Activated naive CD4-positive, alpha-beta T cell treated with anti-CD3 and anti-CD28 coated beads, Interleukin-2, amount 50 U/mL, for 72 hours (primary cell): ENCODE measurements around the gene VIM. TPM values are rescaled to one million over a fixed set of nuclear protein-coding genes. Genes with fewer than 3 reads are reported as not detected.

Experiments used
- ATAC-seq, 2 donors: fragments of 150-1000 bp; cut with Tn5 transposase; 2 replicates each; pipeline ENCODE4 v1.10.0; 2021; ENCODE audit warnings: mild to moderate bottlenecking in 2 of 2, moderate library complexity in 2 of 2
- DNase-seq, 2 donors: peaks; one replicate each; pipeline ENCODE4 v3.0.0; 2021 to 2022; ENCODE audit warnings: low spot score in 2 of 2
- H3K27ac Mint-ChIP-seq, 2 donors: one replicate each; pipeline ENCODE4 v1.8.0; 2022; ENCODE audit warnings: mild to moderate bottlenecking in 2 of 2, mixed read lengths in 2 of 2
- H3K36me3 Mint-ChIP-seq, 2 donors: one replicate each; pipeline ENCODE4 v1.8.0; 2022; ENCODE audit warnings: mixed read lengths in 2 of 2
- H3K9me3 Mint-ChIP-seq, 2 donors: one replicate each; pipeline ENCODE4 v1.8.0; 2022; ENCODE audit warnings: mixed read lengths in 2 of 2
- total RNA-seq, 2 donors: library from RNA; stranded (reverse); gene quantifications; one replicate each; pipeline ENCODE4 v1.2.3, GENCODE V29; 2022

Gene VIM
- total RNA-seq = 100 to 1,000 TPM; 238 to 296 TPM

GRCh38 chr10:17228091-17229015 is at the start of gene VIM:
TSS of gene VIM (plus strand) at chr10:17228241. CDS start at chr10:17229423, 1,182 bp downstream.
- DNase-seq = peak; percentile 79 to 93
- Mint-ChIP-seq H3K9me3 (no peaks in the 10 kb centered on the region), H3K27ac (peak within 1 kb of the TSS; percentile 95 to 96), H3K36me3 (peaks cover 8 to 16% of the 10 kb centered on the region in 2 donors)
- ATAC-seq = peak; percentile 66 to 72

GRCh38 chr10:17179002-17179401 is 49.0 kb upstream of the VIM start:
- H3K36me3 Mint-ChIP-seq = no peaks in the 10 kb centered on the region
- no peak for ATAC-seq
- H3K9me3 Mint-ChIP-seq = no peaks in the 10 kb centered on the region
- no peak for DNase-seq
- no peak overlapping the region for H3K27ac Mint-ChIP-seq

GRCh38 chr10:17181110-17181509 is 46.9 kb upstream of the VIM start:
- Mint-ChIP-seq H3K27ac (no peak overlapping the region), H3K9me3 (no peaks in the 10 kb centered on the region), H3K36me3 (no peaks in the 10 kb centered on the region)
- DNase-seq (no peak), ATAC-seq (no peak)

GRCh38 chr10:17181751-17182150 is 46.3 kb upstream of the VIM start:
- ATAC-seq = no peak
- Mint-ChIP-seq H3K36me3 (no peaks in the 10 kb centered on the region), H3K27ac (no peak overlapping the region), H3K9me3 (no peaks in the 10 kb centered on the region)
- no peak for DNase-seq

GRCh38 chr10:17183110-17183509 is 44.9 kb upstream of the VIM start:
- Mint-ChIP-seq H3K36me3 (no peaks in the 10 kb centered on the region), H3K27ac (no peak overlapping the region), H3K9me3 (no peaks in the 10 kb centered on the region)
- DNase-seq (no peak), ATAC-seq (no peak)

- ATAC-seq = no peak
- no peak overlapping the region for H3K27ac Mint-ChIP-seq
- DNase-seq = no peak
- H3K36me3 Mint-ChIP-seq = no peaks in the 10 kb centered on the region
- H3K9me3 Mint-ChIP-seq = no peaks in the 10 kb centered on the region
Observed at GRCh38 chr10:17185873-17186272, 42.2 kb upstream of the VIM start.

- no peaks in the 10 kb centered on the region for H3K9me3 Mint-ChIP-seq
- H3K27ac Mint-ChIP-seq = no peak overlapping the region
- ATAC-seq (no peak), DNase-seq (no peak)
- no peaks in the 10 kb centered on the region for H3K36me3 Mint-ChIP-seq
Observed at GRCh38 chr10:17188644-17189172, 39.3 kb upstream of the VIM start.

- H3K27ac Mint-ChIP-seq = peak overlapping the region in 1 of 2 donors; percentile 17
- H3K36me3 Mint-ChIP-seq = no peaks in the 10 kb centered on the region
- DNase-seq (no peak), ATAC-seq (no peak)
- H3K9me3 Mint-ChIP-seq = no peaks in the 10 kb centered on the region
Observed at GRCh38 chr10:17190602-17191001, 37.4 kb upstream of the VIM start.

GRCh38 chr10:17195083-17195482 is 33.0 kb upstream of the VIM start:
- ATAC-seq = no peak
- Mint-ChIP-seq H3K27ac (no peak overlapping the region), H3K9me3 (no peaks in the 10 kb centered on the region), H3K36me3 (no peaks in the 10 kb centered on the region)
- no peak for DNase-seq

- DNase-seq = no peak
- Mint-ChIP-seq H3K9me3 (no peaks in the 10 kb centered on the region), H3K36me3 (peaks cover 0 to 2% of the 10 kb centered on the region in 2 donors), H3K27ac (no peak overlapping the region)
- no peak for ATAC-seq
Observed at GRCh38 chr10:17196045-17196444, 32.0 kb upstream of the VIM start.

- H3K36me3 Mint-ChIP-seq = peaks cover 0 to 4% of the 10 kb centered on the region in 2 donors
- H3K27ac Mint-ChIP-seq = no peak overlapping the region
- H3K9me3 Mint-ChIP-seq = no peaks in the 10 kb centered on the region
- ATAC-seq = no peak
- DNase-seq = no peak
Observed at GRCh38 chr10:17196573-17196972, 31.5 kb upstream of the VIM start.

- peaks cover 0 to 4% of the 10 kb centered on the region in 2 donors for H3K36me3 Mint-ChIP-seq
Observed at GRCh38 chr10:17199351-17199804, 28.7 kb upstream of the VIM start.

GRCh38 chr10:17200001-17200911 is 27.8 kb upstream of the VIM start:
- Mint-ChIP-seq H3K9me3 (no peaks in the 10 kb centered on the region), H3K36me3 (peaks cover 0 to 4% of the 10 kb centered on the region in 2 donors), H3K27ac (peak overlapping the region; percentile 99)
- DNase-seq = no peak
- no peak for ATAC-seq

More at GRCh38 chr10:17199351-17199804, 28.7 kb upstream of the VIM start:
- no peak overlapping the region for H3K27ac Mint-ChIP-seq
- DNase-seq = no peak
- H3K9me3 Mint-ChIP-seq = no peaks in the 10 kb centered on the region
- ATAC-seq = no peak

GRCh38 chr10:17200912-17201793 is 26.9 kb upstream of the VIM start, which contains the start of gene TRDMT1:
TSS of gene TRDMT1 (minus strand) at chr10:17201672. CDS start at chr10:17201634, 38 bp downstream.
- DNase-seq = peak; percentile 82 to 84
- H3K9me3 Mint-ChIP-seq = no peaks in the 10 kb centered on the region

GRCh38 chr10:17201794-17202116 is 26.3 kb upstream of the VIM start:
- Mint-ChIP-seq H3K27ac (peak overlapping the region; percentile 99), H3K36me3 (peaks cover 0 to 4% of the 10 kb centered on the region in 2 donors), H3K9me3 (no peaks in the 10 kb centered on the region)
- no peak for ATAC-seq
- DNase-seq = no peak

More at GRCh38 chr10:17200912-17201793, 26.9 kb upstream of the VIM start, which contains the start of gene TRDMT1:
- Mint-ChIP-seq H3K27ac (peak within 1 kb of the TSS; percentile 99), H3K36me3 (peaks cover 0 to 4% of the 10 kb centered on the region in 2 donors)
- peak; percentile 93 to 94 for ATAC-seq

- ATAC-seq = no peak
- H3K27ac Mint-ChIP-seq = peak overlapping the region in 1 of 2 donors; percentile 99
- H3K36me3 Mint-ChIP-seq = peaks cover 0 to 4% of the 10 kb centered on the region in 2 donors
- no peaks in the 10 kb centered on the region for H3K9me3 Mint-ChIP-seq
- no peak for DNase-seq
Observed at GRCh38 chr10:17202506-17202905, 25.5 kb upstream of the VIM start.
